ENCODE measurements around the gene PGLYRP4.
"Not testable (repeated sequence)": the region's sequence is repeated elsewhere in the genome, so short reads cannot be mapped to it uniquely, and the experiment has no call there.

Gene PGLYRP4

GRCh38 chr1:153337980-153338853 is 10.4 kb downstream of the PGLYRP4 start:
- no peak overlapping the region for H3K9ac ChIP-seq (ENCODE audit: insufficient read length, low read depth)
- no peaks in the 10 kb centered on the region; the same call in 1 of the 2 replicates for H3K9me3 ChIP-seq (ENCODE audit: insufficient read depth, low read length)
- H3K4me1 ChIP-seq (ENCODE audit: insufficient read depth, insufficient read length), result no peaks in the 10 kb centered on the region
- no peak for DNase-seq (ENCODE audit: low read depth, low spot score)
- TF ChIP-seq YY1 (IDR thresholded peaks at IDR 0.05; ENCODE audit: insufficient read depth, insufficient read length), result no peak
- no peak for TF ChIP-seq SUZ12 (IDR thresholded peaks at IDR 0.05; ENCODE audit: extremely low read depth, insufficient read depth, insufficient read length)
- TF ChIP-seq ZNF274 (IDR thresholded peaks at IDR 0.05; ENCODE audit: low read depth, low read length), result no peak
- no peak overlapping the region for H3K4me3 ChIP-seq (ENCODE audit: insufficient read length, low read depth)
- H3K36me3 ChIP-seq (ENCODE audit: insufficient read depth, insufficient read length, low read length), result no peaks in the 10 kb centered on the region
- H3K27me3 ChIP-seq (ENCODE audit: insufficient read depth, insufficient read length), result no peaks in the 10 kb centered on the region

GRCh38 chr1:153336650-153337049 is 12.0 kb downstream of the PGLYRP4 start:
- H3K27me3 ChIP-seq (ENCODE audit: insufficient read depth, insufficient read length), result no peaks in the 10 kb centered on the region
- no peak overlapping the region for H3K4me3 ChIP-seq (ENCODE audit: insufficient read length, low read depth)
- TF ChIP-seq SUZ12 (IDR thresholded peaks at IDR 0.05; ENCODE audit: extremely low read depth, insufficient read depth, insufficient read length), result no peak
- no peak for TF ChIP-seq YY1 (IDR thresholded peaks at IDR 0.05; ENCODE audit: insufficient read depth, insufficient read length)
- TF ChIP-seq ZNF274 (IDR thresholded peaks at IDR 0.05; ENCODE audit: low read depth, low read length), result no peak
- H3K9ac ChIP-seq (ENCODE audit: insufficient read length, low read depth), result no peak overlapping the region
- H3K9me3 ChIP-seq (ENCODE audit: insufficient read depth, low read length), result peaks cover 11% of the 10 kb centered on the region
- DNase-seq (ENCODE audit: low read depth, low spot score), result no peak
- H3K36me3 ChIP-seq (ENCODE audit: insufficient read depth, insufficient read length, low read length), result no peaks in the 10 kb centered on the region
- H3K4me1 ChIP-seq (ENCODE audit: insufficient read depth, insufficient read length), result no peaks in the 10 kb centered on the region

DNA sequence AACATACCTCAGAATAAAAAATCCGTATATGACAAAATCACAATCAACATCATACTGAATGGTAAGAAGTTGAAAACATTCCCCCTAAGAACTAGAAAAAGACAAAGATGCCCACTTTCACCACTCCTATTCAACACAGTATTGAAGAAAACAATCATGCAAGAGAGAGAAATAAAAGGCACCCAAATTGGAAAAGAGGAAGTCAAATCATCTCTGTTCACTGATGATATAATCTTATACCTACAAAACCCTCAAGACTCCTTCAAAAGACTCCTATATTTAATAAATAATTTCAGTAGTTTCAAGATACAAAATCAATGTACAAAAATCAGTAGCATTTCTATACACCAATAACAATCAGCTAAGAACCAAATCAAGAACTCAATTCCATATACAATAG is 14.7 kb downstream of the PGLYRP4 start:
- no peak for TF ChIP-seq ZNF274 (IDR thresholded peaks at IDR 0.05; ENCODE audit: low read depth, low read length)
- no peak for TF ChIP-seq SUZ12 (IDR thresholded peaks at IDR 0.05; ENCODE audit: extremely low read depth, insufficient read depth, insufficient read length)
- no peak for TF ChIP-seq YY1 (IDR thresholded peaks at IDR 0.05; ENCODE audit: insufficient read depth, insufficient read length)
- Histone ChIP-seq H3K27me3 (ENCODE audit: insufficient read depth, insufficient read length) (no peaks in the 10 kb centered on the region), H3K9me3 (ENCODE audit: insufficient read depth, low read length) (peaks cover 13% of the 10 kb centered on the region), H3K9ac (ENCODE audit: insufficient read length, low read depth) (no peak overlapping the region), H3K4me3 (ENCODE audit: insufficient read length, low read depth) (no peak overlapping the region), H3K36me3 (ENCODE audit: insufficient read depth, insufficient read length, low read length) (no peaks in the 10 kb centered on the region), H3K4me1 (ENCODE audit: insufficient read depth, insufficient read length) (no peaks in the 10 kb centered on the region)
- DNase-seq (ENCODE audit: low read depth, low spot score), result no peak

DNA sequence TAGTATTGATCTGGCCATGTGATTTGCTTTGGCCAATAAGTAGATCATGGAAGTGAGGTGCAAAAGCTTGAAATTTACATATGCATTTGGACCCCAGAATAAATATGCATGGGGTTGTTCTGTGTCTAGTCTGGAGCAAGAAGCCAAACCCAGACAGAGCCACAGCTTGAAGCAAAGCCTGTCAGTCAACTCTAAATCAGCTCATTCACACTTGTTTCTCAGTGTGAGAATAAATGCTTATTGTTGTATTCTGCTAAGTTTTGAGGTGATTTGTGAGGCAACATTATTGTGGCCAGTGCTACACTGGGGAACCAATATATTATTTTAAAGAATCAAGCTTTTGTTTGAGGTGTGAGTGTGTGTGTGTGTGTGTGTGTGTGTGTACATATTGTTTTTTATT is 23.7 kb downstream of the PGLYRP4 start:
- no peak overlapping the region for H3K4me3 ChIP-seq (ENCODE audit: insufficient read length, low read depth)
- DNase-seq (ENCODE audit: low read depth, low spot score), result no peak
- no peaks in the 10 kb centered on the region for H3K4me1 ChIP-seq (ENCODE audit: insufficient read depth, insufficient read length)
- H3K9ac ChIP-seq (ENCODE audit: insufficient read length, low read depth), result no peak overlapping the region
- no peak for TF ChIP-seq ZNF274 (IDR thresholded peaks at IDR 0.05; ENCODE audit: low read depth, low read length)
- no peak for TF ChIP-seq SUZ12 (IDR thresholded peaks at IDR 0.05; ENCODE audit: extremely low read depth, insufficient read depth, insufficient read length)
- no peak for TF ChIP-seq YY1 (IDR thresholded peaks at IDR 0.05; ENCODE audit: insufficient read depth, insufficient read length)
- H3K27me3 ChIP-seq (ENCODE audit: insufficient read depth, insufficient read length), result no peaks in the 10 kb centered on the region
- no peaks in the 10 kb centered on the region for H3K36me3 ChIP-seq (ENCODE audit: insufficient read depth, insufficient read length, low read length)
- peaks cover 42% of the 10 kb centered on the region for H3K9me3 ChIP-seq (ENCODE audit: insufficient read depth, low read length)

DNA sequence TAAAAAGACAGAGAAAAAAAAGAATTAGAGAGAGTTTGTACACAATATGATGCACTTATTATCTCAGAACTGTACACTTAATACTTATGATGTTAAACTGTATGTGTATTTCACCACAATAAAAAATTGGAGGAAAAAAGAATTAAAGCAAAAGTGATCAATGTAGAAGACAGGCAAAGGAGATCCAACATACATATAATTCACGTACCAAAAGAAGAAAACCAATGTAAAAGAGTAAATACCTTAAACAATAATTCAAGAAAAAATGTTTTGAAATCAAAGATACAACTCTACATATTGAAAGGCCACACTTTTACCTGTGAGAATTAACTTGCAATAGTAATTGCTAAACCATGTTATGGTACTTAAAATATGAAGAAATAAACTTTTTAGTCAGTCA is 26.1 kb downstream of the PGLYRP4 start:
- DNase-seq (ENCODE audit: low read depth, low spot score), result no peak
- TF ChIP-seq SUZ12 (IDR thresholded peaks at IDR 0.05; ENCODE audit: extremely low read depth, insufficient read depth, insufficient read length) (no peak), YY1 (IDR thresholded peaks at IDR 0.05; ENCODE audit: insufficient read depth, insufficient read length) (no peak), ZNF274 (IDR thresholded peaks at IDR 0.05; ENCODE audit: low read depth, low read length) (no peak)
- Histone ChIP-seq H3K9ac (ENCODE audit: insufficient read length, low read depth) (no peak overlapping the region), H3K4me1 (ENCODE audit: insufficient read depth, insufficient read length) (no peaks in the 10 kb centered on the region), H3K27me3 (ENCODE audit: insufficient read depth, insufficient read length) (no peaks in the 10 kb centered on the region), H3K9me3 (ENCODE audit: insufficient read depth, low read length) (peaks cover 32% of the 10 kb centered on the region), H3K4me3 (ENCODE audit: insufficient read length, low read depth) (no peak overlapping the region), H3K36me3 (ENCODE audit: insufficient read depth, insufficient read length, low read length) (no peaks in the 10 kb centered on the region)

GRCh38 chr1:153318145-153318544 is 30.5 kb downstream of the PGLYRP4 start:
- DNase-seq (ENCODE audit: low read depth, low spot score); H3K4me3 ChIP-seq (ENCODE audit: insufficient read length, low read depth); H3K9ac ChIP-seq (ENCODE audit: insufficient read length, low read depth); H3K27me3 ChIP-seq (ENCODE audit: insufficient read depth, insufficient read length); H3K4me1 ChIP-seq (ENCODE audit: insufficient read depth, insufficient read length); H3K36me3 ChIP-seq (ENCODE audit: insufficient read depth, insufficient read length, low read length): not testable (repeated sequence)
- peaks cover 13% of the 10 kb centered on the region for H3K9me3 ChIP-seq (ENCODE audit: insufficient read depth, low read length)

DNA sequence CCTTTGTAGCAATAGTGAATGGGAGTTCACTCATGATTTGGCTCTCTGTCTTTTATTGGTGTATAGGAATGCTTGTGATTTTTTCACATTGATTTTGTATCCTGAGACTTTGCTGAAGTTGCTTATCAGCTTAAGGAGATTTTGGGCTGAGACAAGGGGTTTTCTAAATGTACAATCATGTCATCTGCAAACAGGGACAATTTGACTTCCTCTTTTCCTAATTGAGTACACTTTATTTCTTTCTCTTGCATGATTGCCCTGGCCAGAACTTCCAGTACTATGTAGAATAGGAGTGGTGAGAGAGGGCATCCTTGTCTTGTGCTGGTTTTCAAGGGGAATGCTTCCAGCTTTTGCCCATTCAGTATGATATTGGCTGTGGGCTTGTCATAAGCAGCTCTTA is 32.6 kb downstream of the PGLYRP4 start:
- H3K9me3 ChIP-seq (ENCODE audit: insufficient read depth, low read length); H3K4me3 ChIP-seq (ENCODE audit: insufficient read length, low read depth); H3K27me3 ChIP-seq (ENCODE audit: insufficient read depth, insufficient read length); DNase-seq (ENCODE audit: low read depth, low spot score); H3K9ac ChIP-seq (ENCODE audit: insufficient read length, low read depth); H3K36me3 ChIP-seq (ENCODE audit: insufficient read depth, insufficient read length, low read length); H3K4me1 ChIP-seq (ENCODE audit: insufficient read depth, insufficient read length): not testable (repeated sequence)

DNA sequence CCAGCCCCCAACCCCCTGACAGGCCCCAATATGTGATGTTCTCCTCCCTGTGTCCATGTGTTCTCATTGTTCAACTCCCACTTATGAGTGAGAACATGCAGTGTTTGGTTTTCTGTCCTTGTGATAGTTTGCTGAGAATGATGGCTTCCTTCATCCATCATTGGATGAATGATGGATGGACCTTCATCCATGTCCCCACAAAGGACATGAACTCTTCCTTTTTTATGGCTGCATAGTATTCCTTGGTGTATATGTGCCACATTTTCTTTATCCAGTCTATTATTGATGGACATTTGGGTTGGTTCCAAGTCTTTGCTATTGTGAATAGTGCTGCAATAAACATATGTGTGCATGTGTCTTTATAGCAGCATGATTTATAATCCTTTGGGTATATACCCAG is 34.3 kb downstream of the PGLYRP4 start:
- not testable (repeated sequence) for H3K4me3 ChIP-seq (ENCODE audit: insufficient read length, low read depth); H3K27me3 ChIP-seq (ENCODE audit: insufficient read depth, insufficient read length); H3K4me1 ChIP-seq (ENCODE audit: insufficient read depth, insufficient read length); H3K9ac ChIP-seq (ENCODE audit: insufficient read length, low read depth); H3K36me3 ChIP-seq (ENCODE audit: insufficient read depth, insufficient read length, low read length); H3K9me3 ChIP-seq (ENCODE audit: insufficient read depth, low read length); DNase-seq (ENCODE audit: low read depth, low spot score)
